Activated gamma-delta T cell treated with Interleukin-2 at 50 U/mL for 16 hours (primary cell): ENCODE data around the gene PNMA8C.
"Not testable (repeated sequence)": the region's sequence is repeated elsewhere in the genome, so short reads cannot be mapped to it uniquely, and the experiment has no call there.

Experiments
- DNase-seq: peaks from one replicate; pipeline ENCODE4 v3.0.0-alpha.2; 2020

Gene PNMA8C

GRCh38 chr19:46411088-46411924 lies 17.4 kb downstream of the PNMA8C start:
- DNase-seq, result no peak

- DNase-seq, result no peak
Observed at GRCh38 chr19:46410205-46411087, 18.3 kb downstream of the PNMA8C start.

- no peak for DNase-seq
Observed at GRCh38 chr19:46409191-46409590, 19.5 kb downstream of the PNMA8C start.

GRCh38 chr19:46408664-46409039 lies 20.1 kb downstream of the PNMA8C start:
- no peak for DNase-seq

GRCh38 chr19:46407856-46408663 lies 20.7 kb downstream of the PNMA8C start:
- no peak for DNase-seq

GRCh38 chr19:46406976-46407375 lies 21.8 kb downstream of the PNMA8C start:
- no peak for DNase-seq

- DNase-seq, result no peak
Observed at GRCh38 chr19:46404753-46405468, 23.8 kb downstream of the PNMA8C start.

- DNase-seq, result no peak
Observed at GRCh38 chr19:46404055-46404752, 24.5 kb downstream of the PNMA8C start.

- no peak for DNase-seq
Observed at GRCh38 chr19:46402725-46403124, 26.0 kb downstream of the PNMA8C start.

- not testable (repeated sequence) for DNase-seq
Observed at GRCh38 chr19:46397801-46398479, 30.8 kb downstream of the PNMA8C start.

GRCh38 chr19:46394402-46394797 lies 34.3 kb downstream of the PNMA8C start:
- DNase-seq, result no peak

GRCh38 chr19:46393456-46394401 lies 35.0 kb downstream of the PNMA8C start:
- DNase-seq, result no peak

GRCh38 chr19:46392837-46393236 lies 35.9 kb downstream of the PNMA8C start:
- no peak for DNase-seq

GRCh38 chr19:46392252-46392801 lies 36.4 kb downstream of the PNMA8C start:
- DNase-seq, result no peak

- no peak for DNase-seq
Observed at GRCh38 chr19:46391296-46392251, 37.2 kb downstream of the PNMA8C start.

GRCh38 chr19:46390866-46391265 lies 37.9 kb downstream of the PNMA8C start:
- no peak for DNase-seq

GRCh38 chr19:46390121-46390858 lies 38.4 kb downstream of the PNMA8C start:
- no peak for DNase-seq
